HG03045 (cell line): ENCODE measurements around the gene CD80.

Source experiments
- ATAC-seq: cut with Tn5 transposase; IDR thresholded peaks from one replicate; pipeline ENCODE4 v1.9.1; 2021; ENCODE audit warnings: mild to moderate bottlenecking, moderate library complexity; ENCODE audit not compliant: unreplicated experiment

Gene CD80

DNA sequence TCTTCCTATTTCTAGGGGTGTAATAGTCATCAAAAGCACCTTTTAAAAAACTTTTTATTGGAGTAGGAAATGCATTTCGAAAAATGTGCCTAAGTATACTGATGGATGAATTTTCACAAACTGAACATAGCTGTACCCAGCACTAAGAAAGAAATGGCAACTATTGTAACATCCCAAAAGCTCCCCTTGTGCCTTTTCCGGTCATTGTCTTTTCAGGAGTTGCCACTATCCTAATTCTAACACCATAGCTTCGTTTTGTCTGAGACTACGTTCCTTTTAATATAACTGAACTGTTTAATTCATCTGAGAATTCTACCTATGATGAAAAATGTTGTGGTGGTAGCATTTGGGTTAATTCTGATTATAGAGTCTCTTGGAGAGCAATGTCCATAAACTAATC is 59.1 kb downstream of the CD80 start:
- ATAC-seq: no peak

DNA sequence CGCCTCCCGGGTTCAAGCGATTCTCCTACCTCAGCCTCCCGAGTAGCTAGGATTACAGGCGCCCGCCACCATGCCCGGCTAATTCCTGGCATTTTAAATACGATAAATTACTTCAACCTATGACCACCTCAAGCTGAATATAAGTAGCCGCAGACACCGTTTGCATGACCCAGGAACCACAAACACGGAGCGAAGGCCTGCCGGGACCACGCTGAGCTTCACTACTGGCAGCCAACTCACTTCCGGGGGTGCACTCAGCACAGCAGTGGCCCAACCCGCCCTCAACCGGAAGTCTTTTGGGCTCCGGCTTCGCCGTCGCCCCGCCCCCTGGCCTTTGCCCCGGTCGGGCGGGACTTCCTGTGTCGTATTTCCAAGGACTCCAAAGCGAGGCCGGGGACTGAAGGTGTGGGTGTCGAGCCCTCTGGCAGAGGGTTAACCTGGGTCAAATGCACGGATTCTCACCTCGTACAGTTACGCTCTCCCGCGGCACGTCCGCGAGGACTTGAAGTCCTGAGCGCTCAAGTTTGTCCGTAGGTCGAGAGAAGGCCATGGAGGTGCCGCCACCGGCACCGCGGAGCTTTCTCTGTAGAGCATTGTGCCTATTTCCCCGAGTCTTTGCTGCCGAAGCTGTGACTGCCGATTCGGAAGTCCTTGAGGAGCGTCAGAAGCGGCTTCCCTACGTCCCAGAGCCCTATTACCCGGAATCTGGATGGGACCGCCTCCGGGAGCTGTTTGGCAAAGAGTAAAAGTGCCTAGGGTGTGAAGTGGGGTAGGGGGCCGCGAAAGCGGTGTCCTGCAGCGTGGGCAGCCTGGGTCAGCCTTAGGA is 61.0 kb downstream of the CD80 start, which contains the start of gene TIMMDC1:
TIMMDC1 (plus strand) TSS at position 362 of the 826 bp plus-strand sequence; CDS start at position 549, 187 bp downstream.
- peak; percentile 99 for ATAC-seq

DNA sequence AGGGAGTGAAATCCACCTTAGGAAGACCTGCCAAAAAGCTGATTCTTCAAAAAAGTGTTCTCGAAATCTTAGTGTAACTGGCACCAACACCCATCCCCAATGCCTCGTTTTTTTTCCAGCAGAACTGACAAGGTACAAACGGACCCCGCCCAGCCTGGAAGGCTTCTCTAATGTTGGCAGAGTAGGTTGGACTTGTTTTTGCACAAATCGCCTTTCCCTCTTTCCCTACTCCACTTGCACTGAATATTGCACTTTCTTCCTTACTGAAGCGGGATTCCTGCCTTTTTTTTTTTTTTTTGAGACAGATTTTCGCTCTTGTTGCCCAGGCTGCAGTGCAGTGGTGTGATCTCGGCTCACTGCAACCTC is 61.6 kb downstream of the CD80 start:
- ATAC-seq: peak; percentile 2

DNA sequence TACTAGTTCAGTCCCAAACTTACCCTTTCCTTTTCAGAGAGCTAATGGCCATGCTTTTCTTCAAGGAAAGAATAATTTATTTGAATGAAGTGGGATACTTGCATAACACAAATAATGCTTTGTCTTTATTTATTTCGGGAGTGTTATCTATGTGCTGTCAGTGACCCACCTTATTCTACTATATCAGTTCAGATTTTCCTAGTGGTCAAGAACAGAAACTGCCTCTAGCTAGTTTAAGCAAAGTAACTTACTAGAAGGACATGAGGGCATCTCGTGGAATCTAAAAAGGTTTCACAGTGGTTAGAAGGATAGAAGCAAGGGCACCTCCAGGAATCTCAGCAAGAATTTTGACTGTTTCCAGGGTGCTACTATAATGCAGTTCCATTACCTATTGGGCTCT is 64.8 kb downstream of the CD80 start:
- ATAC-seq: no peak

DNA sequence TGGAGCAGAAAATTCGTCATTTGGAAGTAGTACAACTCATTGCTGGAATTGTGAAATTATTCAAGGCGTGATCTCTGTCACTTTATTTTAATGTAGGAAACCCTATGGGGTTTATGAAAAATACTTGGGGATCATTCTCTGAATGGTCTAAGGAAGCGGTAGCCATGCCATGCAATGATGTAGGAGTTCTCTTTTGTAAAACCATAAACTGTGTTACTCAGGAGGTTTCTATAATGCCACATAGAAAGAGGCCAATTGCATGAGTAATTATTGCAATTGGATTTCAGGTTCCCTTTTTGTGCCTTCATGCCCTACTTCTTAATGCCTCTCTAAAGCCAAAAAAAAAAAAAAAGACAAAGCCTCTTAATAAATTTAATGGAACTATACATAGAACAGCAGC is 66.6 kb downstream of the CD80 start:
- no peak for ATAC-seq

DNA sequence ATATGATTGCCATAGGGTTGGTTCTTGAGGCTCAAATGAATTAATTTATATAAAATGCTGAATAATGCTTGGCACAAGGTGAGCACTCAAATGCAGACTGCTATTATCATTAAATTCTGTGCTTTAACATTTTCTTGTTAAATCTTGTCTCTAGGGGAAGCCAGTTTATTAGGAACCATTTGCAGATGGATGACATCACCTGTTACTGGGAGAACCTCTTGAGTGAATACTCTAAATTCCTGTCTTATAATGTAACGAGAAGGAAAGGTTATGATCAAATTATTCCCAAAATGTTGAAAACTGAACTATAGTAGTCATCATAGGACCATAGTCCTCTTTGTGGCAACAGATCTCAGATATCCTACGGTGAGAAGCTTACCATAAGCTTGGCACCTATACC is 67.3 kb downstream of the CD80 start:
- no peak for ATAC-seq

DNA sequence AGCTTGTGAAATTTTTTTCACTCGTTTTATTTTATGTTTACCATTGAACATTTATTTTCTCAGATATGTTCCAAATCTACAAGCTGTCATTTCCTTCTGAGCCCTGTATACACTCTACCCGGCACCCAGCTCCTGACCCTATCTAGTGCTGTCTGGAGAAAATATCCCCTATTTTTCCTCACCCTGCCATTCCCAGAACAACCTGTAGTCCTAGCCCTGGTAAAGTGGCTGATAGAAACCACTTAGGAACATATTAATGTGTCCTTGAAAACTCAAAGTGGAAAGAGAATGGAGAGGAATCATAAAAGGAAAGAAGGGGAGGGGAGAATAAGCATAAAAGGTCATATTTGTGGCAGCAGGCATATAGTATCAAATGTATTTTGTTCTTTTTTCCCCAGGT is 69.3 kb downstream of the CD80 start:
- ATAC-seq: no peak

DNA sequence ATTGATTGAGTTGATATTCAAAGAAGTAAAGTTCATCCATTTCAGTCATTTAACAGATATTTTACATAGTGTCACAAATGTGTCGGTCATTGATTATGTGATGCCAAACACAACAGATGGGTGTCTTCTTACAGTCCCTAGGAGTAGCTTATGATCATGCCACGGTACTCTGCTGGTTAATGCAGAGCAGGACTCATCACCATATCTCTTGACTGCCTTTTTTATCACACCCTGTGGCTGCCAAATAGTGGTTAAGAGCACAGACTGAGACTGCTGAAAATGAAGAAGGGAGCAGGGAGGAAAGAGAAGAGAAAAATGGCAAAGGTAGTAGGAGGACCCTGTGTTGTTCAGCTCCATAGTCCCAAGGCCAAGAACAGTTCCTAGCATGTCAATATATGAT is 73.9 kb downstream of the CD80 start:
- no peak for ATAC-seq

DNA sequence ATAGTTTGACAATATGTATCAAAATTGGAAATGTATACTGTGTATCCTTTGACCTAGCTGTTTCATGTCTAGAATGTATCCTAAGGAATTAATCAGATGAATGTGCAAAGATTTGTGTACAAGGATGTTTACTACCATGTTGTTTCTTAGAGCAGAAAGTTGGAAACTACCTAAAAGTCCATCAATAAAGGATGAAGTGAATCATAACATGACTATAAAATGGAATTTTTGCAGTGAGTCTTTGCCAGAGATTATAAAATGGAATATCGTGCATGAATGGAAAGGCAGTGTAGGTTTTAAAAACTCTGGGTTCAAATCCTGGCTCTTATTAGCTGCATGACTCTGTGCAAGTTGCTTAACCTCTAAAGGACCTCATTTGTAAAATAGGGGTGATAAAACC is 76.3 kb downstream of the CD80 start:
- ATAC-seq: no peak

DNA sequence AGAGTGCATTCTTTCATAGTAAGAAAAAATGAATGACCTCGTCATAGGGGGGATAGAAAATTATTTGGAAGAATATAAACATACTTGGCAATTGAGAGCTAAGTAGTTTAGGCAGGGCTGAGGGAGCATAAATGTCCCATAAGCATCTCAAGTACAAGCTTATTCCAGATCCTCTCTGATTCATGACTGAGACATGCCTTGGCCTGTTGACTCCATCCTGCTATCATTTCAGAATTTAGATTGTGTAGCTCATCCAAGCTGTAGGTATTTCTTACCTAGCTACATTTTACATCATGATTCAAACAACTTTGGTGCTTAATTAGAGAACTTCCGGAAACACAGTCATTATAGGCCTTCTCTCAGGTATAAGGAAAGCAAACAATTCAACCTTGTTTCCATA is 78.3 kb downstream of the CD80 start:
- no peak for ATAC-seq
